IMR-90 (cell line): ENCODE measurements around the gene RAP1GAP2. TPM values are rescaled to one million over a fixed set of nuclear protein-coding genes. Genes with fewer than 3 reads are reported as not detected.

ENCODE experiments used
- ATAC-seq: fragments of 200-7000 bp; cut with Tn5 transposase; 2 replicates; pipeline ENCODE4 v1.9.1; 2020; ENCODE audit warnings: low read depth, mild to moderate bottlenecking, moderate library complexity
- BruUV-seq: library from RNA; stranded (reverse); fragments of 400-500 nt; replicated peaks from 2 replicates; lab custom pipeline; 2021; lab: Mats Ljungman, UMichigan
- CTCF ChIA-PET: fragments of 300-600 bp; formaldehyde crosslinking; extraction: SDS; loops from one replicate; lab custom pipeline; 2021; ENCODE audit warnings: antibody characterized with exemption; lab: Yijun Ruan, JAX
- POLR2A ChIA-PET: fragments of 300-600 bp; sonication (Branson Sonifier 250); formaldehyde crosslinking; loops from one replicate; lab custom pipeline; 2022; ENCODE audit warnings: antibody characterized with exemption; ENCODE audit not compliant: unreplicated experiment; lab: Charles Lee
- DNase-seq: peaks from one replicate; pipeline ENCODE4 v3.0.0; 2013
- H2AFZ ChIP-seq: replicated peaks from 2 replicates; pipeline ENCODE3; 2013; ENCODE audit warnings: low read length, mild to moderate bottlenecking; ENCODE audit not compliant: poor library complexity
- H2AK5ac ChIP-seq: 2 replicates; pipeline ENCODE4 v1.6.1; 2013; ENCODE audit warnings: low read depth, low read length, inconsistent platforms
- H2AK9ac ChIP-seq: replicated peaks from 2 replicates; pipeline ENCODE3; 2013; ENCODE audit warnings: mild to moderate bottlenecking, low read depth, low read length, moderate library complexity; ENCODE audit not compliant: poor library complexity
- H2BK120ac ChIP-seq: 2 replicates; pipeline ENCODE4 v1.6.1; 2013; ENCODE audit warnings: low read depth, low read length, inconsistent platforms
- H2BK15ac ChIP-seq: 3 replicates; pipeline ENCODE4 v1.6.1; 2013; ENCODE audit warnings: low read depth, low read length, inconsistent platforms
- H2BK20ac ChIP-seq: 2 replicates; pipeline ENCODE4 v1.6.1; 2013; ENCODE audit warnings: low read depth, mild to moderate bottlenecking, inconsistent platforms, low read length, moderate library complexity
- H2BK5ac ChIP-seq: 2 replicates; pipeline ENCODE4 v1.6.1; 2013; ENCODE audit warnings: mild to moderate bottlenecking, low read depth, low read length, inconsistent platforms; ENCODE audit not compliant: poor library complexity, severe bottlenecking
- H3K14ac ChIP-seq: replicated peaks from 2 replicates; pipeline ENCODE4 v1.6.1; 2013; ENCODE audit warnings: low read depth, low read length, inconsistent platforms
- H3K18ac ChIP-seq: 2 replicates; pipeline ENCODE4 v1.6.1; 2013; ENCODE audit warnings: low read depth, low read length, control low read depth
- H3K23ac ChIP-seq: 2 replicates; pipeline ENCODE4 v1.6.1; 2013; ENCODE audit warnings: low read depth, low read length, inconsistent platforms
- H3K27ac ChIP-seq: 2 replicates; pipeline ENCODE4 v1.5.1; 2013; ENCODE audit warnings: mild to moderate bottlenecking, control low read depth, low read length; ENCODE audit not compliant: insufficient read depth
- H3K27me3 ChIP-seq: 2 replicates; pipeline ENCODE4 v1.6.1; 2013; ENCODE audit warnings: low read length; ENCODE audit not compliant: control insufficient read depth, insufficient read depth
- H3K36me3 ChIP-seq: 2 replicates; pipeline ENCODE4 v1.6.1; 2013; ENCODE audit warnings: low read length, mixed read lengths; ENCODE audit not compliant: control insufficient read depth, insufficient read depth
- H3K4ac ChIP-seq: 2 replicates; pipeline ENCODE4 v1.6.1; 2013; ENCODE audit warnings: low read depth, low read length, inconsistent platforms
- H3K4me1 ChIP-seq: 2 replicates; pipeline ENCODE4 v1.6.1; 2013; ENCODE audit warnings: low read length, mixed read lengths; ENCODE audit not compliant: control insufficient read depth, insufficient read depth
- H3K4me2 ChIP-seq: 2 replicates; pipeline ENCODE4 v1.6.1; 2013; ENCODE audit warnings: low read depth, mild to moderate bottlenecking, control low read depth, low read length, moderate library complexity
- H3K4me3 ChIP-seq: 2 replicates; pipeline ENCODE4 v1.5.1; 2013; ENCODE audit warnings: low read depth, mild to moderate bottlenecking, control low read depth, low read length, moderate library complexity; ENCODE audit not compliant: insufficient read depth
- H3K56ac ChIP-seq: 2 replicates; pipeline ENCODE4 v1.6.1; 2013; ENCODE audit warnings: low read length, inconsistent platforms; ENCODE audit not compliant: insufficient read depth; ENCODE audit errors: extremely low read depth
- H3K79me1 ChIP-seq, 2 experiments: 2 replicates each; pipeline ENCODE4 v1.6.1; 2013; ENCODE audit warnings: low read length in 2 of 2, inconsistent platforms in 1 of 2, low read depth in 1 of 2
- H3K9ac ChIP-seq: 2 replicates; pipeline ENCODE4 v1.6.1; 2013; ENCODE audit warnings: low read depth, low read length, control low read depth
- H3K9me1 ChIP-seq: 2 replicates; pipeline ENCODE4 v1.6.1; 2013; ENCODE audit warnings: low read length, inconsistent platforms; ENCODE audit not compliant: insufficient read depth
- H3K9me3 ChIP-seq: 2 replicates; pipeline ENCODE4 v1.6.1; 2013; ENCODE audit warnings: low read length; ENCODE audit not compliant: control insufficient read depth, insufficient read depth
- H4K20me1 ChIP-seq: 2 replicates; pipeline ENCODE4 v1.6.1; 2013; ENCODE audit warnings: low read length, inconsistent platforms; ENCODE audit not compliant: insufficient read depth
- H4K5ac ChIP-seq: 2 replicates; pipeline ENCODE4 v1.6.1; 2013; ENCODE audit warnings: mild to moderate bottlenecking, low read depth, low read length, control low read depth
- H4K8ac ChIP-seq, 2 experiments: 2 replicates each; pipeline ENCODE4 v1.6.1; 2013; ENCODE audit warnings: low read depth in 2 of 2, low read length in 2 of 2, control low read depth in 1 of 2, inconsistent platforms in 1 of 2
- H4K91ac ChIP-seq: 2 replicates; pipeline ENCODE4 v1.6.1; 2013; ENCODE audit warnings: low read depth, low read length, inconsistent platforms; ENCODE audit not compliant: insufficient read depth
- MAFK ChIP-seq: IDR thresholded peaks from 2 replicates; pipeline ENCODE4 v1.6.1; 2012; ENCODE audit warnings: low read depth, low read length, improper control_type of control experiment
- MXI1 ChIP-seq: IDR thresholded peaks from 2 replicates; pipeline ENCODE4 v1.6.1; 2012; ENCODE audit warnings: low read depth, mild to moderate bottlenecking, low read length, moderate library complexity, borderline replicate concordance
- POLR2A ChIP-seq: IDR thresholded peaks from 2 replicates; pipeline ENCODE4 v1.6.1; 2012; ENCODE audit warnings: mild to moderate bottlenecking, low read depth, low read length
- RAD21 ChIP-seq: IDR thresholded peaks from 2 replicates; pipeline ENCODE4 v1.6.1; 2012; ENCODE audit warnings: low read length, improper control_type of control experiment
- SMC3 ChIP-seq: fragments of 150-350 bp; IDR thresholded peaks from 2 replicates; pipeline ENCODE4 v1.6.1; 2016; ENCODE audit warnings: low read depth, mild to moderate bottlenecking, antibody characterized with exemption, low read length, moderate library complexity
- WGBS, 2 experiments: methylation state at CpG; one replicate each; pipeline versions ENCODE4 v1.1.5 to v1.1.7; 2013; ENCODE audit warnings: missing lambda C conversion rate in 2 of 2; ENCODE audit not compliant: insufficient read length in 1 of 2; ENCODE audit errors: extremely low coverage in 2 of 2; 5-methylcytosine and 5-hydroxymethylcytosine counted together
- dilution Hi-C: fragments of 300-500 bp; cut with HindIII; formaldehyde crosslinking; loops from one replicate; pipeline ENCODE4 v1.14.3; 2018; ENCODE audit warnings: low sequenced_read_pairs; ENCODE audit not compliant: unreplicated experiment
- in situ Hi-C: fragments of 300-500 bp; cut with MboI; formaldehyde crosslinking; loops from 3 replicates; pipeline ENCODE4 v1.14.3; 2019; ENCODE audit warnings: low sequenced_read_pairs, inconsistent platforms, mixed read lengths
- intact Hi-C: fragments of 100-400 bp; cut with micrococcal nuclease; formaldehyde crosslinking; loops from 2 replicates; pipeline ENCODE4 v1.10.0; 2022
- polyA plus RNA-seq, 3 experiments: library from polyadenylated mRNA; depleted of rRNA; stranded (reverse); fragments of >200 nt; gene quantifications; 2 replicates each; pipeline ENCODE4 v1.2.3, GENCODE V29; 2012; ENCODE audit warnings: low replicate concordance in 1 of 3
- total RNA-seq: library from RNA; depleted of rRNA; stranded (reverse); fragments of >200 nt; gene quantifications from 2 replicates; pipeline ENCODE4 v1.2.3, GENCODE V29; 2012
- TF ChIP-seq, protein P1 (sequence below): conservative IDR thresholded peaks from 2 replicates; pipeline ENCODE4 v1.5.1; 2012; ENCODE audit warnings: mild to moderate bottlenecking, low read depth, low read length, improper control_type of control experiment
- TF ChIP-seq, protein P2 (sequence below): fragments of 150-350 bp; IDR thresholded peaks from 2 replicates; pipeline ENCODE4 v1.6.1; 2017; ENCODE audit warnings: mild to moderate bottlenecking, antibody characterized with exemption, low read length, low read depth

Gene RAP1GAP2
- total and polyA plus RNA-seq, 2 of the 4 experiments (the other 2 are of a cell fraction) = 5.7 to 7.5 TPM

DNA sequence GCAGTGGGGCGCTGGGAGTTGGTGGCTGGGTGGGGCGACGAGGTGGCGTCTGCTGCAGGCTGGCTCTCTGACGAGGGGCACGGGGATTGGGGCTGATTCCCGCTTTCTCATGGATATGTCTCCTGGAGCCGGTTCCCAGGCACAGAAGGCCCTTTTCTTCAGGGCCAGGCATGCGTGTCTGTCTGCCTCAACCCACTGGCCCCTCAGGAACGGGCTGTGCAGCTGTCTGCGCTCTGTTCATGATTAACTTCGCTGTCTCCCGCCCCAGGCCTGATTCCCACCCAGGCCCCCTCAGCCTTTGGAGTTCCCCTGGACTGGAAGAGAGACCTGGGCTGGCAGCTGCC lies 53.1 kb downstream of the RAP1GAP2 start:
- Histone ChIP-seq H3K9me3 (no peaks in the 10 kb centered on the region), H2BK15ac (no peak overlapping the region), H3K4me1 (no peaks in the 10 kb centered on the region), H3K27me3 (no peaks in the 10 kb centered on the region), H2AFZ (no peak overlapping the region), H3K27ac (no peak overlapping the region), H2BK5ac (no peak overlapping the region), H3K9me1 (no peaks in the 10 kb centered on the region), H3K9ac (no peak overlapping the region), H3K79me1 (peaks cover 0 to 3% of the 10 kb centered on the region in 2 experiments; a peak in 2 of 4 replicates), H3K4ac (no peak overlapping the region), H3K18ac (no peak overlapping the region), H3K4me2 (no peak overlapping the region), H3K36me3 (no peaks in the 10 kb centered on the region), H4K5ac (no peak overlapping the region), H3K14ac (no peak overlapping the region), H2BK20ac (no peak overlapping the region), H4K8ac (no peak overlapping the region), H3K23ac (no peak overlapping the region), H3K56ac (no peak overlapping the region), H4K20me1 (no peaks in the 10 kb centered on the region; the same call in 1 of the 2 replicates), H4K91ac (no peak overlapping the region), H2AK9ac (no peak overlapping the region), H2AK5ac (no peak overlapping the region), H3K4me3 (no peak overlapping the region), H2BK120ac (no peak overlapping the region)
- BruUV-seq = no TSS peak
- intact Hi-C loops (loop anchor here (2.0 kb wide), 1 partner anchor 164 kb away; no protein-coding TSS in a partner anchor), in situ Hi-C loops (no loop called here), dilution Hi-C loops (no loop called here)
- no peak for DNase-seq
- POLR2A ChIA-PET = no interaction called here
- WGBS, 2 experiments = 51% methylated on average over 12 of the region's 13 CpGs; no CpG with 5 or more reads in 1 of the 2 experiments
- TF ChIP-seq MXI1 = no peak
- TF ChIP-seq, protein P1, sequence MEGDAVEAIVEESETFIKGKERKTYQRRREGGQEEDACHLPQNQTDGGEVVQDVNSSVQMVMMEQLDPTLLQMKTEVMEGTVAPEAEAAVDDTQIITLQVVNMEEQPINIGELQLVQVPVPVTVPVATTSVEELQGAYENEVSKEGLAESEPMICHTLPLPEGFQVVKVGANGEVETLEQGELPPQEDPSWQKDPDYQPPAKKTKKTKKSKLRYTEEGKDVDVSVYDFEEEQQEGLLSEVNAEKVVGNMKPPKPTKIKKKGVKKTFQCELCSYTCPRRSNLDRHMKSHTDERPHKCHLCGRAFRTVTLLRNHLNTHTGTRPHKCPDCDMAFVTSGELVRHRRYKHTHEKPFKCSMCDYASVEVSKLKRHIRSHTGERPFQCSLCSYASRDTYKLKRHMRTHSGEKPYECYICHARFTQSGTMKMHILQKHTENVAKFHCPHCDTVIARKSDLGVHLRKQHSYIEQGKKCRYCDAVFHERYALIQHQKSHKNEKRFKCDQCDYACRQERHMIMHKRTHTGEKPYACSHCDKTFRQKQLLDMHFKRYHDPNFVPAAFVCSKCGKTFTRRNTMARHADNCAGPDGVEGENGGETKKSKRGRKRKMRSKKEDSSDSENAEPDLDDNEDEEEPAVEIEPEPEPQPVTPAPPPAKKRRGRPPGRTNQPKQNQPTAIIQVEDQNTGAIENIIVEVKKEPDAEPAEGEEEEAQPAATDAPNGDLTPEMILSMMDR = no peak
- TF ChIP-seq, protein P2, sequence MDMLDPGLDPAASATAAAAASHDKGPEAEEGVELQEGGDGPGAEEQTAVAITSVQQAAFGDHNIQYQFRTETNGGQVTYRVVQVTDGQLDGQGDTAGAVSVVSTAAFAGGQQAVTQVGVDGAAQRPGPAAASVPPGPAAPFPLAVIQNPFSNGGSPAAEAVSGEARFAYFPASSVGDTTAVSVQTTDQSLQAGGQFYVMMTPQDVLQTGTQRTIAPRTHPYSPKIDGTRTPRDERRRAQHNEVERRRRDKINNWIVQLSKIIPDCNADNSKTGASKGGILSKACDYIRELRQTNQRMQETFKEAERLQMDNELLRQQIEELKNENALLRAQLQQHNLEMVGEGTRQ = no peak
- no peak for TF ChIP-seq MAFK
- no peak for TF ChIP-seq RAD21
- no peak for TF ChIP-seq SMC3
- TF ChIP-seq POLR2A = no peak
- no peak for ATAC-seq
- CTCF ChIA-PET = no interaction called here
